Peyer's patch (tissue), 4 donors: ENCODE measurements around the gene PTPN4.

Experiments
- CTCF ChIP-seq, 6 experiments: fragments of 450-650 bp in 4 of 6; fragments of 200-600 bp in 2 of 6; sonication (generic) in 1 of 6; IDR thresholded peaks; one replicate each; pipeline ENCODE4 v1.5.1; 2017 to 2019; ENCODE audit warnings: antibody characterized with exemption in 6 of 6, mild to moderate bottlenecking in 3 of 6, moderate library complexity in 1 of 6
- POLR2A ChIP-seq, 2 donors: fragments of 450-650 bp; IDR thresholded peaks; one replicate each; pipeline ENCODE4 v1.5.1; 2017; ENCODE audit warnings: antibody characterized with exemption in 2 of 2, mild to moderate bottlenecking in 2 of 2, moderate library complexity in 2 of 2

GRCh38 chr2:119827866-119828507, 68.3 kb downstream of the PTPN4 start:
- no peak for TF ChIP-seq CTCF (IDR thresholded peaks at IDR 0.05)
- TF ChIP-seq POLR2A (IDR thresholded peaks at IDR 0.05): no peak
